DMS53 (cell line): ENCODE data around the gene DCTD.

ENCODE experiments used
- DNase-seq: peaks from one replicate; lab custom pipeline; 2025; lab: John Stamatoyannopoulos, UW

DCTD gene

DNA sequence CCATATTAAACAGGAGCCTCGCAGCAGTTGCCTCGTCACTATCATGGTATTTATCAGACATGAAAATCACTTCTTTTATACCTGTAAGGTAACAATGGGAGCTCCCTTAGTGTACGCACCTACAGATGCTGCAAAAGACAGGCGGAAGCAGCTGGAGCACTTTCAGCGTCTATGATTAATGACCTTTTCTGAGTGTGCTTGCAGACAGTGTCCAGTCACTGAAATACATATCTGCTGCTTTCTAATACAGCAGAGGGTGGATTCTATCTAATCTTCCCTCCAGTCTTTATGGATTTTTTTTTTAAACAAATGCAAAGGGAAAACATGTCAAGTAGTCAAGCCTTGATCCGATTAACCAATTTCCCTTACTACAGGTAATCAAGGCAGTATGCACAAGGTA lies 24.1 kb downstream of the DCTD start:
- DNase-seq: no peak

DNA sequence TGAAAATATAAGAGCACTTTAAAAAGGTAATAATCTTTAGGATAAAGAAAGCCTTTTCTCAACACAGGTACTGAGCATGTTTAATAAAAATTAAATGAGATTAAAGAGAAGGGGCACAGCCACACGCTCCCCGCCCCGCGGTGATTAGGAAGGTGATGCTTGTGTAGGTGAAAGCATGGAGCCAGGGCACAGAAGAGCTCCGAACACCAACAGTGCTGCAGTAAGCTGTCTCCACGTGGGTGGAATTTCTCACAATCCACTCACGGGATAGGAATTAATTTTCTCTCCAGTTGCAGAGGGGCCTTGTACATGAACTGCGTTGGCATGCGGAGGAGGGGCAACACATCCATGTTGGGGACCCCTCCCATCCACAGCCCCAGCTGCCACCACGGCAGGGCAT lies 27.0 kb downstream of the DCTD start:
- no peak for DNase-seq

- no peak for DNase-seq
Measured at GRCh38 chr4:182888891-182889290, 28.3 kb downstream of the DCTD start.

DNA sequence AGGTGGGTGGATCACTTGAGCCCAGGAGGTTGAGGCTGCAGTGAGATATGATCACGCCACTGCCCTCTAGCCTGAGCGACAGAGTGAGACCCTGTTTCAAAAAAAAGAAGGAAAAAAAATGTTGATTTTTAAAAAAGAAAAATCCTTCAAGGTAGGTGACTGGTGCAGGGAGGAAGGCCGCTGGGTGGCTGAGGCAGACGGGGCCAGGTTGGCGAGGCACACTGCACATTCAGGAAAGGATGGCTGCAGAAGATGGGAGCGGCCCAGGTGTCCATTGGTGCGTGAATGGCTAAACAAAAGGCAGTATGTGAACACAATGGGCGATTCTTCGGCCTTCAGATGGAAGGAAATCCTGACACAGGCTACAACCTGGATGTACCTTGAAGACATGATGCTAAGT lies 30.4 kb downstream of the DCTD start:
- DNase-seq: no peak

DNA sequence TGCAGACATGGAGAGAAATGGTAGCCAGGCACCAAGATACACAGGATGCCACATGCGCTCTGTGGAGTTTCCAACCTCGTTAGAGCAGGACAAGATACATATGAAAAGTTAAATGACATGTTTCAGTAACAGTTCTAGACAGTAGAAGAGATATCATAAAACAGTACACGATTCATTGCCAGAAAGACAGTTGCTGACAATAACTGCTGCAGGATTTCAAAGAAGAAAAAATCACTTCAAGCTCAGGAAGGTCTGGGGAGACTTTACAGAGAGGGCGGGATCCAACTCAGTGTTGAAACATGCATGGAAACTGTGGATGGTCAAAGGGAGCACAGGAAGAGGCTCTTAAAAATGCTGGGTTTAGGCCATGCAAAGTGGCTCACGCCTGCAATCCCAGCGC lies 31.0 kb downstream of the DCTD start:
- no peak for DNase-seq

- no peak for DNase-seq
Measured at GRCh38 chr4:182885738-182886077, 31.5 kb downstream of the DCTD start.

DNA sequence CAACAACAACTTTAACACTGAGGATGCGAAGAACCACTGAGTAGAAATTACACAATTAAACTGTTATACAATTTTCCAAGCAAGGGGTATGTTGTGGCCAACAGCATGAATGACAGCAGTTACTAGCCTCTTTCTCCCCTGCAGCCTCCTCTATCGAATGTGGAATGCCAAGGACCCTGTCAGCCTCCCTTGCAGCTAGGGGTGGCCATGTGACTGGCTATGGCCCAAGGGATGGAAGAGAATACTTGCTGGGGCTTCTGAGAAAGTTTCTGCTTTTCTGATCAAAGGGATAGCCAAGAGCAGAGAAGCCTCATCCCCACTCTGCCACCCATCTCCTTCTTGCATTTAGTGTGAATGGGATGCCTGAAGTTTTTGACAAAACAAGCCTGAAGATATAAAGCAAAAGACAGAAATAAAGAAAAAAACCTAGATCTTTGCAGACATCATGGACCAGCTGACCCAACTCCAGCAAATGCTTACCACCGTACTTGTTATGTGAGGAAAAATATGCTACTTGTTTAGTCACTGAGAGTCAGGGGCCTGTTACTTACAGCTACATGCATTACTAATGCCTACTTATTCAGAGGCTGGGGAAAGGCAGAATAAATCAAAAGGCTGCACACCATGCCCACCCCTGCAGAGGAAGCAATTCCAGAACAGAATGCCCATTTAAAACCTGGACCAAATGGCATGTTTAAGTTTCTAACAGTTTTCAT lies 32.0 kb downstream of the DCTD start:
- DNase-seq: no peak

DNA sequence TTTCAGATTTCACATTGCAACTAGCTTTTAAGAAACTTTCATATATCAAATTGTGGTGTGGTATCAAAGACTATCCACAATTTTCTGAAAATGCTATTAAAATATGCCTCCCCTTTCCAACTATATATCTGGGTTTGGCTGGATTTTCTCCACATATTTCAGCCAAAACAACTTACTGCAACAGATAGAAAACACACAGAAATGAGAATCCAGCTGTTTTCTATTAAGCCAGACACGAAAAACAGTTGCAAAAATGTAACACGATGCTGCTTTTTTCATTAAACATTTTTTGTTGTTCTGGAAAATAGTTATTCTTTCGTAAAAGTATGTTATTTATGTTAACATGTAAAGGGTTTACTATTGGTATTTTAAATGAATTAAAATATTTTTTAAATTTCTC lies 33.1 kb downstream of the DCTD start:
- DNase-seq: no peak

DNA sequence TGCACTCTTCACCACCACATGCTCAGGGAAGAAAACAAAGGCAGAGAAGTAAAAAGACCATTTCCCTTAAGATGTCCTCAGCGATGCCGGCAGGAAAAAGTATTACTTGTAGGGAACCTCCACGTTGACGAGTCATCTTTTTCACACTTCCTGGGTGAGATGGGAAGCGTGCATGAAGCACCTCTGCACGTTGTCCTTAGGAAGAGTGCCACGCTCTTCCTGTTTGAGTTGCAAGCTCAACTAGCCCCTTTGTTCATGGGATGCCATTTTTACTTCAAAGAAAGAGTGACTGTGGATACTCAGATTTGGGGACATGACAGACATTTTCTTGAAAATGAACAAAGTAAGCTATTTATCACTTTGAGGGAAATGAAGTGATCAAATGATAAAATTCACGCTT lies 33.8 kb downstream of the DCTD start:
- no peak for DNase-seq

DNA sequence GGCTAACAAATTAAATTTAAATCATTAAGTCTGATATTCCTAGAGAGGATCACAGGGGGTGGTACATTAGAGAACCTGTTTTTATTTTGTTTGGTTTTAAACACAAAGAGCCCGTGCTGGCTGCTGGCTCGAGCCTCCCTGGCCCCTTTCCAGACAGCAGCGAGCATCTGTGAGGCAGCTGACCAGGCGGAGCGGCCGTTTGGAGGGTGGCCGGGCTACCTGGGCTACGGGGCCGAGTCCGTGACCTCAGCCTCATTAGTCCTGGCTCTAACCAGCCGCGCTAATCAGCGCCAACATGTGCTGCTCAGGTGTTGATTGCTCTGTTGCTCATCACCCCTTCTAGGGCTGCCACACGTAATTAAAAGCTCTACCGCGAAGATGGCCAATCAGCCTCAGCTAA lies 35.3 kb downstream of the DCTD start:
- DNase-seq: peak; percentile 63

DNA sequence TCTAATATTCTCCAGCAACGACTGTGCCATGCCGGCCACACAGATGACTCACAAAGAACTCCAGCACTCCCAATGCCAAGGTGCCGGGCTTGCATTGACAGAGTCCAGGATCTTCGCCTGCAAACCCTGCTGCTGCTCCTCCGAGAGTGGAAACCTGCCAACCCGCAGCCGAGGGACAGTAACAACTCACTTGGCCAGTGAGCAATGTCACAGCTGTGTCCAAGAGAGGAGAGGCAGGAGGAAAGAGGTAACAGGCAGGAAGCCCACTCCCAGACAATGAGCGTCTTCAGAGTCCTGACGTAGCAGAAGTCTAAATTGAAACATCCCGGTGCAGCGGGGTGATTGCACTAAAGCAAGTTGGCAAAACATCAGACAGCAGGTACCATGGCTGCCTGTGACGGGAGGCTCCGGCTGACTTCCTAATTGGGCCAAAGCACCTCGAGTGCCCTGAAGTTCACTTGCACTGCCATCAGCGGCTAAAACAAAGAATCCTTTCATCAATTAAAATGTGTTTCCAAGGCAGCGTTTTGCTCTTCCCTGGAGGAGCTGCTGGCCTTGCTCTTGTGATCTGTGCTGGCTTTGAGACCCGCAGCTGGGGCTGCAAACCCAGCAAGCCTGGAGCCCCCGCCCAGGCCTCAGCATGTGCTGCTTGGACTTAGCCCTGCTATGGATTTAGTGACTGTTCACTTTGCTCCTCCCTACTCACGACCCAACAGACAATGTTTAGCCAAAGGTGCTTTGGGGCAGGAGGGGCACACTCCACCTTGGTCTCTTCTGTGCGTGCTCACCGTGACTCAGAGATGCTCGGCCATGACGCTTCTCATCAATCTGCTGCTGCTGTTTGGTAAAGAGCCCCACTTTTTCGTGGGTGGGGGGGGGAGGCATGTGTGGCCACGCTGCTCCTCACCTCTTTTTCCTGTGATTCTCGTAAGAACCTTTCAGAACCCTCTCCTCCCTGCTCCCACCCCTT lies 36.5 kb downstream of the DCTD start:
- no peak for DNase-seq

DNA sequence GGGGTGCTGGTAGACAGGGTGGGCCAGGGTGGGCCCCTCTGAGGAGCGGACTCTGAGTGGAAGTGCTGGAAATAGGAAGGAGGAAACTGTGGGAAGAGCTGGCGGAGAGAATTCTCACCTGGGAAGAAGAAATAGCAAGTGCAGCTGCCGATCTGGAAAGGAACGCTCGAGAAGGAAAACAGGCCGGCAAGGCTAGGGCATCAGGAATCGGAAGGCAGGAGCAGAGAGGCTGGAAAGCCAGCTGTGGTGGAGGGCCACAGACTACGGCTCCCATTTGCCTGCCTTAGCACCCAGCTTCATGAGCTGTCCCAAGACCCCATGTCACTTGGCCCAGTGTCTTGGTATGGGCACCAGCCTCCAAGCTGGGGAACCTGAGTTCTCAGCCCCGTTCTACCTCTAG lies 37.3 kb downstream of the DCTD start:
- no peak for DNase-seq

GRCh38 chr4:182878633-182879495 lies 38.3 kb downstream of the DCTD start:
- no peak for DNase-seq

DNA sequence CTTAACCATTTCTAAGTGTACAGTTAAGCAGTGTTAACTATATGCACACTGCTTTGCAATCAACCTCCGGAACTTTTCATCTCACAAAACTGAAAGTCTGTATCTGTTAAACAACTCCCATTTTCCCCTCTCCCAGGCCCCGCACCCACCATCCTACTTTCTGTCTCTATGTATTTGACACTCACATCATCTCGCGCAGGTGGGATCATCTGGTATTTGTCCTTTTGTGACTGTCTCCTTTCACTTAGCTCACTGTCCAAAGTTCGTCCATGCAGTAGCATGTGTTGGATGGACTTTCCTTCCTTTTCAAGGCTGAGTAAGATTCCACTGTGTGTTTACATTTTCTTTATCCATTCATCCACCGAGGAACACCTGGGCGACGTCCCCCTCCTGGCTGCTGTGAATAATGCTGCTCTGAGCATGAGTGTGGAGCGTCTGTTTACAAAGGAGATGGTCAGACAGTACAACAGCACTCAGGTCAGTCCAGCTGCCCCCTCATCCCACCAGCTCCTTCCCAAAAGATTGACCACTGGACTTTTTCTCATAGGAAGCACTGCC lies 39.8 kb downstream of the DCTD start:
- DNase-seq: no peak

DNA sequence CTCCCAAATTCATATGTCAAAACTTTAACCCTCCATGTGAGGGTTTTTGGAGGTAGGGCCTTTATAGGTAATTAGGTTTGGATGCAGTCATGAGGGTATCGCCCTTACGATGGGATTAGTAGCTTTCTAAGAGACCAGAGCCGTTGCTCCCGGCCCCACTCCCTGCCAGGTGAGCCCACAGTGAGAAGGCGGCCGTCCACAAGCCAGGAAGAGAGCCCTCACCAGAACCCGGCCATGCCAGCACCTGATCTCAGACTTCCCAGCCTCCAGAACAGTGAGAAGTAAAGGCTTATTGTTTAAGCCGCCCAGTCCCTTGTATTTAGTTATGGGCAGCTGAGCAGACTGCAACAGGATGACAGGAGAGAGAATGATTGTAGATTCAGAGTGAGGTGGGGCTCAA lies 40.8 kb downstream of the DCTD start:
- DNase-seq: no peak

- no peak for DNase-seq
Measured at GRCh38 chr4:182875453-182876405, 41.5 kb downstream of the DCTD start.

DNA sequence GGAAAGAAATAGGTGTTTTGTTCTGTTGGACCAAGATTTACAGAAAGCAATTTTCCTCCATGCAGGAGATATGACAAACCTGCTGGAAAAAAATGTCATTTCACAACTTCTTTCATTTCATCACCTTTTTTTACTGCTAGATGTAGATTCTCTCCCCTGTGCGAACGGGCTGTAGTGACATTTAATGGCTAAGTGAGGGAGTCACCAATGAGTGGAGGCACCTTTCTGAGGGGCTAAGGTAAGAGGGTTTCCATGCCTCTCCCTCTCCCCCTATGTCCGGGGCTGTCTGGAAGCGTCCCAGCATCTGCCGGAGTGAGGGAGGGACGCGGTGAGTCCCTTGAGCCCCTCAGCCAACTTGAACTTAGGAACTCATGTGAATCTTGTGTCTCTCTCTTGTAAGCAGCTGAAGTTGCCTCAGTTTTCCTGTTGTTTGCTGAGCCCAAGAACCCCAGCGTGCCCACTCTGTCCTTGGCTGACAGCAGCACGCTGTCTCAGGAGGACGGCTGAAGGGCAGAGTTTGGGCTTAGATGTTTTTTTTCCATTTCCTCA lies 42.3 kb downstream of the DCTD start:
- DNase-seq: no peak

GRCh38 chr4:182874304-182874751 lies 42.9 kb downstream of the DCTD start:
- DNase-seq: no peak

GRCh38 chr4:182873726-182874125 lies 43.5 kb downstream of the DCTD start:
- DNase-seq: no peak

DNA sequence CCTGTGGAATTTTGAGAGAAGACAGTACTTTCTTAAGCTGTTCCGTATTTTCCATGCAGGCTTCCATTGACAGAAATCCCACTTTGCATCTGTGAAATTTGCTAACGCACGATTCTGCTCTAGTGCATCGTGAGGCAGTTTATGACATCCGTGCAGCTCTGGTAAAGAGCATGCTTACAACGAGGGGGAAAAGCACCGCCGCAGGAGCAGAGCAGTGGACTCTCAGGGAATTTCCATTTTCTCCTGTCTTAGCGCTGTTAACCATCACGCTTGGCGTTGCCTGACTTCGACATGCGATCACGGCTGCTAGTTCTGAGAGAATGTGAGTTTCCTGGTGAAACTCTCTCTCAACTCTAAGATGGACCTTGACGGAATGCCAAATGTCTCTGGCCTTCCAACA lies 43.9 kb downstream of the DCTD start:
- no peak for DNase-seq

DNA sequence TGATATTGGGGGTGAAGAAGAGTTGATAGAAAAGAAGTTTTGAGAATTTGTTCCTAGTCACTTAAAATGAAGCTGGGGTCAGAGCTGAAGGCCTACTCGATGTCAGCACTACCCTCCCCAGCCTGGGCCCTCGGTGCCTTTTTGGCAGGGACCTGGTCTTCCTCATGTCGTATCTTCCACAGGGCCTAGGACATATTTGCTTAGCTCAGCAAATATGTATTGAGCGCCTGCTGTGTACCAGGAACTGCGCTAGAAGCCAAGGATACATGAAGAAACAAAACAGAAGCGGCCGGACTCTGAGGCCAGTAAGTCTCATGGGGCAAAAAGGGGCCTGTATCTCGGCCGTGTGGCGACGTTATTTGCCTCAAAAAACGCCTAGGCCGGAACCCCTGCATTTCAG lies 44.3 kb downstream of the DCTD start:
- no peak for DNase-seq
